NT2/D1 (cell line): ENCODE measurements around the gene RSPH6A.

Source experiments
- DNase-seq: peaks from one replicate; pipeline ENCODE4 v3.0.0-alpha.2; 2011; ENCODE audit warnings: low read depth, low spot score
- H3K27me3 ChIP-seq: 2 replicates; pipeline ENCODE4 v1.6.0; 2011; ENCODE audit warnings: mild to moderate bottlenecking; ENCODE audit not compliant: insufficient read length, insufficient read depth
- H3K36me3 ChIP-seq: 2 replicates; pipeline ENCODE4 v1.6.1; 2011; ENCODE audit warnings: mild to moderate bottlenecking, low read length, mixed read lengths; ENCODE audit not compliant: insufficient read depth, insufficient read length
- H3K4me1 ChIP-seq: 2 replicates; pipeline ENCODE4 v1.5.1; 2011; ENCODE audit not compliant: insufficient read depth, insufficient read length
- H3K4me3 ChIP-seq: 2 replicates; pipeline ENCODE4 v1.5.1; 2011; ENCODE audit warnings: low read depth; ENCODE audit not compliant: insufficient read length
- H3K9ac ChIP-seq: 2 replicates; pipeline ENCODE4 v1.6.0; 2011; ENCODE audit warnings: low read depth; ENCODE audit not compliant: insufficient read length
- H3K9me3 ChIP-seq: 2 replicates; pipeline ENCODE4 v1.5.1; 2011; ENCODE audit warnings: mild to moderate bottlenecking, low read length; ENCODE audit not compliant: insufficient read depth
- SUZ12 ChIP-seq: IDR thresholded peaks from 2 replicates; pipeline ENCODE4 v1.6.1; 2011; ENCODE audit not compliant: insufficient read length, insufficient read depth; ENCODE audit errors: extremely low read depth
- YY1 ChIP-seq: IDR thresholded peaks from 2 replicates; pipeline ENCODE4 v1.6.1; 2011; ENCODE audit not compliant: insufficient read length, insufficient read depth
- ZNF274 ChIP-seq: IDR thresholded peaks from 2 replicates; pipeline ENCODE4 v1.6.1; 2011; ENCODE audit warnings: mild to moderate bottlenecking, low read depth, low read length

Gene RSPH6A

DNA sequence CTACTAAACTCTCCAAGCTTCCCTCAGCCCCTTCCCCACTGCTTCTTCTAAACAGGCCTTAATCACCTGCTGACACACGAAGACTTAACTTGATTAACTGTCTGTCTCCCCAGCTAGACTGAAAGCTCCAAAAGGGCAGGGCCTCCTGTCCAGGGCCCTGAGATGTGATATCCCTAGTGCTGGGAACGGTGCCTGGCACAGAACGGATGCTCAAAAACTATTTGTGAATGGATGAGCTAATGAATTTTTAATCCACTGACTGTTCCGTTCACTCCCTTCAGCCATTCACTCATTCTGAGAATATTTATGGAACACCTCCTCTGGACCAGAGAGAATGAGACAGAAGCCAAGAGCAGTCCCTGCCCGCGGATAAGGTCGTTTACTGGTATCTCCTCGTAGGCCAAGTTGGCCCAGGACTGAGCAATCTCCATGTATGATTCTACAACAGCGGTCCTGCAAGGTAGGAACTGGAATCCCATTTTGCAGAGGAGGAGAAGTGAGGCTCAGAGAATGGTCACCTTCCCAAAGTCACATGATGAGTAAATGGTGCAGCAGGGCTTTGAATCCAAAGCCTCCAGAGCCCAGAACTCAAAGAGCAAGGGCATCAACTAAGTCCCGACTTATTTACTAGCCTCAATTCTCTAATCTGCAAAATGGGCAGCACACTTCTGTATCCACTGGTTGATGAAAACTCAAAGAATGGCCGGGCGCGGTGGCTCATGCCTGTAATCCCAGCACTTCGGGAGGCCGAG is 25.9 kb downstream of the RSPH6A start:
- Histone ChIP-seq H3K36me3 (peaks cover 59% of the 10 kb centered on the region), H3K9me3 (no peaks in the 10 kb centered on the region), H3K27me3 (no peaks in the 10 kb centered on the region), H3K9ac (no peak overlapping the region), H3K4me1 (peaks cover 8% of the 10 kb centered on the region), H3K4me3 (no peak overlapping the region)
- TF ChIP-seq ZNF274: no peak
- DNase-seq: no peak

DNA sequence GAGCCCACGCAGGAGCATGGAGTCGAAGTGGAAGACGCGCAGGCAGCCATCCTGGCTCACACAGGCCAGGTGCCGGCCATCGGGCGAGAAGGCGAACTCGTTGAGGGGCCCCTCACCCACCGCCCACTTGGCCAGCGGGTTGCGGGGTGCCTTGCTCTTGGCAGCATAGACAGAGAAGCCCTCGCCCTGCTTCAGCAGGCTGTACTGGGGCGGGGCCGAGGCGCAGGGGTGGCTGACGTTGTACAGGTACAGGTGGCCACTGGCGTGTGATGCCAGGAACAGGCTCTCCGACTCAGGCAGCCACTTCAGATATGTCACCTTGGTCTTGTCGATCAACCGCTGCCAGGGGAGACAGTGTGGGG is 28.6 kb downstream of the RSPH6A start:
- DNase-seq: no peak
- Histone ChIP-seq H3K36me3 (peaks cover 59% of the 10 kb centered on the region), H3K4me3 (no peak overlapping the region), H3K4me1 (peaks cover 9% of the 10 kb centered on the region), H3K27me3 (no peaks in the 10 kb centered on the region), H3K9me3 (no peaks in the 10 kb centered on the region), H3K9ac (no peak overlapping the region)
- TF ChIP-seq ZNF274: no peak
- TF ChIP-seq YY1: no peak
- no peak for TF ChIP-seq SUZ12

DNA sequence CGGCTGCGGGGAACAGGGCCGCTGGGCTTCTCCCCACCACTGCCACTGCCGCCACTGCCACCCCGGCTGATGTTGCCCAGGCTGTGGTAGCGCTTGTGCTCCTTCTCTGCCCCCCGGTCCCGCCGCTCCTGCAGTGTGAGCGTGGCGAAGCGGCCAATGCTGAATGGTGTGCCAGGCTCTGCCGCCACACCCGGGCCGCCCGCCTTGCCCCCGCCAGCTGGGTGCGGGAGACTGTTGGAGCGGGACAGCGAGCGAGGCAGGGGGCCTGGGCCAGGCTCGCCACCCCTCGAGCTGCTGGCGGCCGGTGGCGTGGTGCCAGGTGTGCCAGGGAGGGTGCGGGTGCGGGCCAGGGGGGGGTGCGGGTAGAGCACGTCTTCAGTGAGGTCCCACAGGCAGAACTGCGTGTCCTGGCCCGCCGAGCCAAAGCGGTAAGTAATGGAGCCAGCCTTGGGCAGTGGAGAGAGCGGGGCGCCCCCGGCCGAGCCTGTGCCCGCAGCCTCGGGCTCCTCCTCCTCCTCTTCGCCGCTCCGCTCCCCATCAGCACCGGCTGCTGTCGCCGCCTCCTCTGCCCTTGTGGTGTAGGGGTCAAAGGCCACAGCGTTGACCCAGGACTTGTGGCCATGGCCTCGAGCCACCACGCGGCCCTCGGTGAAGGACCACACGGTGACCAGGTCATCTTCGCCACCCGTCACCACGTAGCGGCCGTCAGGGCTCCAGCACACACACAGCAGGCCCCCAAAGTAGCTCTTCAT is 29.2 kb downstream of the RSPH6A start:
- TF ChIP-seq SUZ12: no peak
- no peak for TF ChIP-seq YY1
- no peak for TF ChIP-seq ZNF274
- H3K27me3 ChIP-seq: no peaks in the 10 kb centered on the region
- no peak overlapping the region for H3K4me3 ChIP-seq
- peaks cover 15% of the 10 kb centered on the region for H3K4me1 ChIP-seq
- no peaks in the 10 kb centered on the region for H3K9me3 ChIP-seq
- no peak overlapping the region for H3K9ac ChIP-seq
- H3K36me3 ChIP-seq: peaks cover 55% of the 10 kb centered on the region
- no peak for DNase-seq

DNA sequence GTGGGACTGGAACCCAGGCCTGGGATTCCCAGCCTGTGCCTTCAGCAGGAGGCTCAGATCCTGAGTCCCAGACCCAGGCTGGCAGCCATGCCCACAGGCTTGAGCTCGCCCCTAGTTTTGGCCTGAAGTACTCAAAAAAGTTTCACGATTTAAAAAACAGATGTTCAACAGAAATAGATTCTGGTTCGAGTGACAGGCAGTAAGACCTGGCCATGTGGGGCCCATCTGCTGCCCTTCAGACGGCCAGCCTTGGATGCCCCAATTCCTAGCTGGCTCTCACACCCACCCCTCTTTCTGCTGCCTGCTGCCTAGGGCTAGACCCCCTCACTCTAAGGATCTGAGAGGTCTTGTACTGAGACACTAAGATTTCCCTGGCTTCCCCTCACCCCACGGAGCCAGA is 30.0 kb downstream of the RSPH6A start:
- TF ChIP-seq SUZ12: no peak
- TF ChIP-seq ZNF274: no peak
- no peak for TF ChIP-seq YY1
- no peak for DNase-seq
- no peaks in the 10 kb centered on the region for H3K9me3 ChIP-seq
- no peaks in the 10 kb centered on the region for H3K27me3 ChIP-seq
- no peak overlapping the region for H3K4me3 ChIP-seq
- peaks cover 50% of the 10 kb centered on the region for H3K36me3 ChIP-seq
- no peak overlapping the region for H3K9ac ChIP-seq
- H3K4me1 ChIP-seq: peaks cover 20% of the 10 kb centered on the region

DNA sequence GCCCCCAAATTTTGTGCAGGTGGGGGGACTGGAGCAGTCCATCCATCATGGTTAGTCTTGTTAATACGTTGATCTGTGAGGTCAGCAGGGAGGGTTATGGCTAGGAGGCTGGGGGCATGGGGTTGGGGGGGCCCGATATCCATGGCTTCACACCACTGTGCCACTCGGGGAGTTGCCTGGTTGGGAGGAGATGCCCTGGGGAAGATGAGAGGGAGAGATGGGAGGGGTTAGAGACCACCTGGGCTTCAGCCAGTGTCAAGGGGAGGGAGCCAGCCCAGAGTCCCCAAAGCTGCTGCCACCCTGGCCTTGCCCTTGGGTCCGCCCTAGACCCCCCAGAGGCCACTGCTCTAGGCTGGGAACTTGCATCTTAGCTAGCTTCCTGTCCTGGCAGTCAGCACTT is 31.0 kb downstream of the RSPH6A start:
- H3K27me3 ChIP-seq: no peaks in the 10 kb centered on the region
- no peak for DNase-seq
- no peak overlapping the region for H3K4me3 ChIP-seq
- no peak overlapping the region for H3K9ac ChIP-seq
- no peak for TF ChIP-seq SUZ12
- H3K4me1 ChIP-seq: peaks cover 20% of the 10 kb centered on the region
- no peaks in the 10 kb centered on the region for H3K9me3 ChIP-seq
- H3K36me3 ChIP-seq: peaks cover 48% of the 10 kb centered on the region

DNA sequence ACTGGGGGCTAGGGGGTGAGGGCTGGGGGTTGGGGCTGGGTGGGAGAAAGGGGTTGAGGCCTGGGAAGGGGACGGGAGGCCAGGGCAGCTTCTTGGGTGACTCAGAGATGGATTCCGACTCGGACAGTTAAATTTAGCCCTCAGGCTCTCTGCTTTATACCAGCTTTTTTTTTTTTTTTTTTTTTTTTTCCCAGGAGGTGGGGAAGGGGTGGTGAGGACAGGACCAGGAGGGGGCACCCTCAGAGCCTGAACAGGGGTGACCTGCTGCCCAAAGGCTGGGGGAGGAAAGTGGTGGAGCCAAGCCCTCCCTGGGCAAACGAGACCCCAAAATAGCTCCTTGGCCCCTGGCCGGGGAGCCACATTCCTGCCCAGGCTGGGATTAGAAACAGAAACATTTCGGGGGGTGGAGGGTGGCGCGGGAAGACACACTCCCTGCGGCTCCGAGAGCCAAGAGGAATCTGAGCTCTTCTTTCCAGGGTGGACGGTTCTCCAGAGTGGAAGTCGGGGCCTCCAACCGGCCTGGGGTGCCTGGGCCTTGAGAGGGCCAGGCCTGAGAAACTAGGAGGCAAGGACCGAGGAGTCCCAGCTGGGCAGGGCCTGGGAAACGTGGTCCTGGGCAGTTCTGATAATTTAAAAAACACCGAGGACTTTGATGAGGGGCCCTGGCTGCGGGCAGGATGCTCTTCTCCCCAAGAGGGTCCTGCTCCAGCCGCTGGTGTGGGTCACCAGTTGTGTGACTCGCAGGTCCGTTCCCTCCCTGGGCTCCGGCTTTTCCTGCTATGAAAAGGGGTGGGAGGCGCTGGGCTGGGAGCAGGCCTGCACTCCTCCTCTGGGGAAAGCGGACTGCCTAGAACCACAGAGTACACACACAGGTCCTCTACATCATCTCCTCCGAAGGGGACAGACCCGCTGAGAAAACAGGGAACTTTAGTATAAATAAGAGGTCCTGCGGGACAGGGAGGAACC is 32.0 kb downstream of the RSPH6A start:
- peak overlapping the region; percentile 50 for H3K9ac ChIP-seq
- no peak overlapping the region for H3K4me3 ChIP-seq
- TF ChIP-seq YY1 (no peak), SUZ12 (no peak), ZNF274 (no peak)
- H3K9me3 ChIP-seq: no peaks in the 10 kb centered on the region
- peaks cover 23% of the 10 kb centered on the region for H3K4me1 ChIP-seq
- peaks cover 48% of the 10 kb centered on the region for H3K36me3 ChIP-seq
- DNase-seq: no peak
- H3K27me3 ChIP-seq: no peaks in the 10 kb centered on the region

DNA sequence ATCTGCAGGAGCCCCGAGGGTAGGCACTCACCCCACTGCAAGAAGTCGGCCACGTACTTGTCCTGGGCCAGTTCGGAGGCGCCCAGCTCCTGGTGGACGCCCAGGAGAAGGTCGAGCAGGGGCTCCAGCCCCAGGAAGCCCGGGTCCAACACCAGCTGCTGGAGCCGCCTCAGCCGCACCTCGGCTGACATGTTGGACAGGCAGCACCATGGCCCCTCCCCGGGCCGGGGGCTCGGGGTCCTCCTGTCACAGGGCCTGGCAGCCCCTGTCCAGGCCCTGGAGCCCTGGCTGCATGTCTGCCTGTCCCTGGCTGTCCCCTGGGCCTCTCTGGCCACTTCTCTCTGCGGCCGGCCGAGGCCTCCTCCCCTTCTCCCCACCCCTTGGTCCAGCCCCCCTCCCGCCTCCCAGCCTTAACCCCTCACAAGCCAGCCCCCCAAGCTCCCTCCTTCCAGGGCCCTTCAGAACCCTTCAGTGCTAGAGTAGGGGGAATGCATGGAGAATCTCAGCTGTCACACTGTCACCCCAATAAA is 32.9 kb downstream of the RSPH6A start, which contains the start of gene DMPK:
Gene DMPK, minus strand, starts transcription at position 329 of the 530 bp plus-strand sequence. Its CDS starts 138 bp downstream, at position 191.
- Histone ChIP-seq H3K9me3 (no peaks in the 10 kb centered on the region), H3K4me1 (peaks cover 23% of the 10 kb centered on the region), H3K9ac (peak within 1 kb of the TSS; percentile 74), H3K36me3 (peaks cover 50% of the 10 kb centered on the region), H3K4me3 (peak within 1 kb of the TSS; percentile 8), H3K27me3 (no peaks in the 10 kb centered on the region)
- no peak for TF ChIP-seq ZNF274
- no peak for TF ChIP-seq YY1
- no peak for TF ChIP-seq SUZ12
- no peak for DNase-seq
